Cortex of kidney (tissue), 1 donor: ENCODE results near the gene MYO7B.

Experiments
- DNase-seq: peaks from one replicate; lab custom pipeline; 2025; lab: John Stamatoyannopoulos, UW

The MYO7B gene

DNA sequence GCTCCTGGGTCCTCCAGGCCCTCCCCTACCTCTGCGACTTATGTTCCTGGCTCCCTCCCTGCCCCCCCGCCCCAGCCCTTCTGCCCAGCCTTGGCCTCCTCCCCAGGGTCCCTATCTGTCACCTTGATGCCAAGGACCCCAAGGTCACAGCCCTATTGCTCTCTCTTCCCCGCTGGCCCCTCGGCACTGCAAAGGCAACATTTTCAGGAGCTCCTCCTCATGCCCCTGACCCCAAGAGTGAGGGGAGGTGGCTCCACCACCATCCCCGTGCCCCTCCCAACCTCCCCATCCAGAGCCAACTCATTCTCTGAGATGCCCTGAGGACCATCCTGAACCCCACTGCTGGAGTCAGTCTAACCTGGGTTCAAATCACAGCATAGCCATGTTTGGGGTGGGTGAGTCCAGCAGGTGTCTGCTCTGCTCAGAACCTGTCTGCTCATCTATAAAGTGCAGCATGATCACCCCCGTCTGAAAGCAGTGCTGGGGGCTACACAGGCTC lies 128.1 kb downstream of the MYO7B start:
- DNase-seq: no peak

DNA sequence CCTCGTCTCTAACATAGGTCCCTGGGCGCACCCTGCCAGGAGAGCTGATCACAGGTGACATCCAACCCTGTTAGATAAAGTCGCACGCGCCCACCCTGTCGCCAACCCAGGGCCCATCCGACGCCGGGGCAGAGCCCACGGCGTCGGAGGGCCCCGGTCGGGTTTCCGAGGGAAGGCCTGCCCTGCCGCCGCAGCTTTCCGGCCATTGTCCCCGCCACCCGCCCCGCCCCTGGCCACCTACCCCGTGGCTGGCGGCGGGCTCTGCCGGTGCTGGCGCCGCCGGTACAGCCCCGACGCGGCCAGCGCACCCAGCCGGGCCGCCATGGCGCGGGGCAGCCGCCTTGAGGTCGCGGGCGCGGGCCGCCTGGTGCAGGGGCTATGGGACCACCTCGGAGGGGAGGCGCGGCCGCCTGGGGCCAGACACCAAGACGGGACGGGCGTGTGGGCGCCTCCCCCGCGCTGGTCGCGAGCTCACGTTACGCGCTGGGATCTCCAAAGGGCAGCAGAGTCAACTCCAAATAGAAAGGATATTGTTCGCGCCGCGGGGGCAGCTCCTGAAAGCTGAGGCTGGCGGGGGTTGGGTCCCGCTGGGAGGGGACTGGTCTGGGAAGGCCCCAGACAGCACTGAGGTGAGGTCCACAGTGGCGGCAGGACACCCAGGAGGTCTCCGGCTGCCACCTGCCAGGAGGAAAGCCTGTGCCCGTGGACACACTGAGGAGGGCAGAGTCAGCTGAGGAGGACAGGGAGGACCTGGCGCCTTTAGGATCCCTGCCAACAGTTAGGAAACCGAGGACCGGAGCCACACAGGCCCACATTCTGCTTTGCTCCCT lies 128.8 kb downstream of the MYO7B start:
- no peak for DNase-seq

DNA sequence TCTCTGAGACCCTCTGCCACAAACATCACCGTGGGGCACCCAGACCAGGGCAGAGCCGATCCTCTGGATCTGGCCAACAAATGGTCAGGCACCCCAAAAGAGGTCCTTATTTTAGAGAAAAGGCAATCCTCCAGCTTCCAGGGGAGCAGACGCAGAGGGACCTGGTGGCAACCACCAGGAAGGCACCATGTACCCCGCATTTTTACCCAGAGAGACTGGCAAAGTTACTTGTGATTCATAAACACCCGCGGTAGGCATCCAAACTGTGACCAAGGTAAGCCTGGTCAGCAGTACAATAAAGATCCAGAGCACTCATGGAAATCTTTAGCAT lies 129.4 kb downstream of the MYO7B start:
- no peak for DNase-seq

DNA sequence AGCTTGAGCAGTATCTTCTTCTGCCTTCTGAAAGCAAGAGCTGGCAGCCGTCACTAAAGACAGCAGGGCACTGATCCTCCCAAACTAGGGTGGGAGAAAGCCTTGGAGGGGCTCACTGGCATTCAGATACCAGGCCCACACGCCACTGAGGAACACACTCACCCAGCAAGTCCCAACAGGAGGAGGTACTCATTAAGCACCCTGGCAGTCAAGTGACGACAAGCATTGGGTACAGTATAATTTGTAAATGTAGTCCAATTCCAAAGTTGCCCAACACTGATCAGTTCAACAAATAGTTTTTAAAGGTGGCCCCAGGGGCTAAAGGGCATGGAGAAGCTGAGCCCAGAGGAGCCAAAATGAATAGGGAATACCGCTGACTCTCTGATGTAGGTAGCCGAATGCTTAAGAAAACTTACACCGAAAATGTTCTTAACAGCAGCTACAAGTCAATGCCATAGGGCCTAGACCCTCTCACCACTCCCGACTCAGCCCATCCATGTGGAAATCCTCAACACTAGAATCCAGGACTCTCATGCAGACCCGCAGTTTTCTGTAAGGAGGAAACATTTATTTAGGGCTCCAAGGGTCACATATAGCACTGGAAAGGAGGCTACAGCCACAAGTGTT lies 129.9 kb downstream of the MYO7B start:
- DNase-seq: no peak

DNA sequence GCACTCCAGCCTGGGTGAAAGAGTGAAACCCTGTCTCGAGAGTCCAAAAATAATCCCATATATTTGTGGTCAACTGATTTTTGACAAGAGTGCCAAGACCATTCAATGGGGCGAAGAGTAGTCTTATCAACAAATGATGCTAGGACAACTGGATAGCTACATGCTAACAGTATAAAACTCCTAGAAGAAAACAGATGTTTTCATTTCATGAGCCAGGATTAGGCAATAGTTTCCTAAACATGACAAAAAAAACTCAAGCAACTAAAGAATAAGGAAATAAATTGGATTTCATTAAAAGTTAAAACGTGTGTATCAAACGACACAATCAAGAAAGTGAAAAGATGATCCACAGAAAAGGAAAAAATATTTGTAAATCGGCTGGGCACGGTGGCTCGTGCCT lies 133.6 kb downstream of the MYO7B start:
- DNase-seq: no peak

DNA sequence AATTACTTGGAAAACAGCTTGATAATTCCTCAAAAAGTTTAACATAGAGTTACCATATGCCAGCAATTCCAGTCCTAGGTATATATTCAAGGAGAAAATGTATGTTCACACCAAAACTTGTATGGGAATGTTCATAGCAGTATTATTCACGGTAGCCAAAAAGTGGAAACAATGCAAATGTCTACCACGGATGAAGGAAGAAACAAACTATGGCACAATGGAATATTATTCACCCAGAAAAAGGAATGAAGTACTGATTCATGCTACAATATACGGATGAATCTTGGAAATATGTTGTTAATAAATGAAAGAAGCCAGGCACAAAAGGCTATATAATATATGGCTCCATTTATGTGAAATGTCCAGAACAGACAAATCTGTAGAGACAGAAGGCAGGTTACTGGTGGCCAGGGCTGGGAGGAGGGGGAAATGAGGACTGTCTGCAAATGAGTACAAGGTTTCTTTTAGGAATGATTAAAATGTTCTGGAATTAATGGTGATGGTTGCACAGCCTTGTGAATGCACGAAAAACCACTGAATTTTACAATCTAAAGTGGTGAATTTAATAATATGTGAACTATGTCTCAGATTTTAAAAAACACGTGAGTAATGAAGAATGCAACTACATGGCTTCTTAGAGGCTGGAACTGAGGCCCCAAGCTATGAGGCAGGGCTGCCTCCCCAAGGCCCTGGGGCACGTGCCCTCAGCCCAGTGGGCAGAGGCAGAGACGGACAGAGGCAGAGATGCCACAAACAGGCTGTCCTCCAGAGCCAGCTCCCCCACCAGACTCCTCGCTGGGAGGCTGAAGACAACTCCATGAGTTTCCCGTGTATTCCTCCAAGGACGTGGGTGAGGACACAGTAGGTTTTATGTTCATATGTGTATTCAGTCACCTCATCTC lies 134.8 kb downstream of the MYO7B start:
- no peak for DNase-seq

DNA sequence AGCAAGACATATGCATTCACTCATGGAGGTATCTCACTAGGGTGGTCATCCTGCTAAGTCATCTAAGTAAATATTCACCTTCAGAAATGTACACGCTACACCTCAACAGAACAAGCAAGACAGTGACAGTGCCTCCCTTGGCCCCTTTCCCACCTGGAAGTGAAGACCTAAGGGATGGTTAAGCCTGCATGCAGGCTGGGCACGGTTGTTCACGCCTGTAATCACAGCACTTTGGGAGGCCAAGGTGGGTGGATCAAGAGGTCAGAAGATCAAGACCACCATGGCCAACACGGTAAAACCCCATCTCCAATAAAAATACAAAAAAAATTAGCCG lies 135.4 kb downstream of the MYO7B start:
- no peak for DNase-seq

DNA sequence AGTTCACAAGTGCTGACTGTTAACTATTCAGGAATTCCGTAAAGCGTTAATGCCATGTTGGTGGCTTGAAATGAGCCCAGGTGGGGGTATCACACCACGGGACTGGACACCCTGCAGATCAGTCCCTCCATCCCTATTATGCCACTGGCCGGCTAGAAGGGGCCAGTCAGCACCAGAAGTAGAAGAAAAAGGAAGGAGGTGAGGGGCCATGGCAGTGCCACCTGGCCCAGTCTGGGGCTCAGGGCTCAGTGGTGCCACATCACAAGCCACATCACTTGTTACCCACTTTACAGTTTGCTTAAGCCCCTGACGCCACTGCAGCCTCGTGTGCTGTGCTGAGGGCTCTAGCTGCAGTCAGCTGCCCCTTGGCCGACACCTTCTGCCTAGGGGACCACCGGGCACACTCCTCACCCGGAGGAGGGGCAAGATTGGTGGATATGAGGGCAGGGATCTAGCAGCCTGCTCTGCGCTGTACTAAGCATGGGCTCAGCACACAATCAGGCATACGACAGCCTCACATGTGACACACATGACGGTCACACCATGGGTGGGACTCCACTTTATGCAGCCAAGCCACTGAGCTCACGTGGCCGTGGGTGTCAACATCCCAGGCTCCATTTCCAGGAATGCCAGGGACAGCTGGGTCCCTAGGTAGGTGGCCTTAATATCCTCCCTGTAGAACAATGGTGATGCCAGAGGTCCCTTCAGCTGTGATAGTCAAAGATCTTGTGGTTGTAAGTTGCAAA lies 136.2 kb downstream of the MYO7B start:
- no peak for DNase-seq

DNA sequence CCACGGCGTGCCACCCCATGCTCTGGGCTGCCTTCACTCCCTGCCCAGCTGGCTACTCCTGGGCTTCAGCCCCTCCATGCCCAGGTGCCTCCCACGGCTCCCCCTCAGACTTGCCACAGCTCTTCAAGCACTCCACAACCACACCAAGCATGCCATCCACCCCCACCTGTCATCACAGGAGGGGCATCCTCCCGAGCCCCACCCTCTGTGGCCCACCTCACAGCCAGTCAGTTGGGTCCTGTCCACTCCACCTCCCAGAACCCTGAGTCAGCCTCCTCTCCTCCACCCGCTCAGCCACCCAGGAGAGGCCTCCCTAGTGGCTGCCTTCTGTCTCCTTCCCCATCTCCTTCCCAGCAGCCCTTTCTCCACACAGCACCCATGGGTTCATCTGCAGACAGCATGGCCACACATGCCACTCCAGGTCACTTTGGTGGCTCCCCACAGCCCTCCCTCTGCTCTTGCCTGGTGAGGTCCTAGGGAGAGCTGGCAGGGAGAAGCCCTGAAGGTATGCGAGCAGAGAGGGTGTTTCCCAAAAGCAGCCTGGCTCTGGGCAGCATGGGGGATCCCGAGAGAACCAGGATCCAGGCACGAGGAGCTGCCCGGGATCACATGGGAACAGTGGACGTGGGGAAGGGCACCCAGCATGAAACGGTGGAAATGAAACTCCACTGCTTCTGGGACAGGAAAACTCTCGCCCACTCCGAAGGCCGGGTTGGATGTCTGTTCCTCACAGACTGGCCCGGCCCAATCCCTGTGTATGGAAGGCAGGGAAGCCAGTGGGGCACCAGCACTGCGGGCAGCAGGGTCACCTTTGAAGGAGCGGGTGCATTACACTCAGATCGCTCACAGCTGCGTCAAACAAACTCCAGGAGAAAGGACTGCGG lies 137.1 kb downstream of the MYO7B start:
- no peak for DNase-seq

DNA sequence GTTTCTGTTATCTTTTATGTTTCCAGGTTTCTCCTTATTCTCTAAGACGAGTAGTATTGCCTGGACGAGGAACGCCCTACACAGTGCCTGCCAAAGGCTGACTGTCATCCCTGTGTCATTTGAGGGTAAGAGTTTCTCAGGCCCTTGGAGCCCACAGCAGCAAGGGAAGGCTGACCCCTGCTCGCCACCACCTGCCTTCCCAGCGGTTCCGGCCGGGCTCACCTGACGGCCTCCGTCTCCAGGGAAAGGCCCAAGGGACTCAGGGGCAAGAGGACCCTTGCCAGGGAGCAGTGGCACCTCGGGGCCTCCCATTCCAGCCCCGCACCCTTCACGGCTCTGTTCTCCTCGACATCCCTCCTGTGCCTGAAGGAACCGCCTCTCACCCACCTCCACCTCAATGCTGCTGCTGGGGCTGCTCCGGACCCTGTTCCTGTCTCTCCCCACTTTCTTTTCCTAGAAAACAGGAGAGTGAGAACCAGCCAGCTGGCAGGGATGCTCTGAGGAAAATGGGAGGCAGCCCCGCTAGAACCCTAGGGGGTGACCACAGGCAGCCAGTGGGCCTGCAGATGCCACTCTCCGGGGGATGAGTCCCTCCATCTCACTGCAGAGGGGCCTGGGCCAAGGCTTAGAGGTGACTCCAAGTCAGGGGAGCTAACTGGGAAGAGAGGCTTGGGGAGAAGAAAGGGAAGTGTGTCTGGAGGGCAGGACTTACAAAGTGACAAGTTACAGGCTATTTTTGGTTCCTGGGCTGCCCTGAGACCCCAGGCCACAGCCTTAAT lies 138.0 kb downstream of the MYO7B start:
- DNase-seq: no peak

DNA sequence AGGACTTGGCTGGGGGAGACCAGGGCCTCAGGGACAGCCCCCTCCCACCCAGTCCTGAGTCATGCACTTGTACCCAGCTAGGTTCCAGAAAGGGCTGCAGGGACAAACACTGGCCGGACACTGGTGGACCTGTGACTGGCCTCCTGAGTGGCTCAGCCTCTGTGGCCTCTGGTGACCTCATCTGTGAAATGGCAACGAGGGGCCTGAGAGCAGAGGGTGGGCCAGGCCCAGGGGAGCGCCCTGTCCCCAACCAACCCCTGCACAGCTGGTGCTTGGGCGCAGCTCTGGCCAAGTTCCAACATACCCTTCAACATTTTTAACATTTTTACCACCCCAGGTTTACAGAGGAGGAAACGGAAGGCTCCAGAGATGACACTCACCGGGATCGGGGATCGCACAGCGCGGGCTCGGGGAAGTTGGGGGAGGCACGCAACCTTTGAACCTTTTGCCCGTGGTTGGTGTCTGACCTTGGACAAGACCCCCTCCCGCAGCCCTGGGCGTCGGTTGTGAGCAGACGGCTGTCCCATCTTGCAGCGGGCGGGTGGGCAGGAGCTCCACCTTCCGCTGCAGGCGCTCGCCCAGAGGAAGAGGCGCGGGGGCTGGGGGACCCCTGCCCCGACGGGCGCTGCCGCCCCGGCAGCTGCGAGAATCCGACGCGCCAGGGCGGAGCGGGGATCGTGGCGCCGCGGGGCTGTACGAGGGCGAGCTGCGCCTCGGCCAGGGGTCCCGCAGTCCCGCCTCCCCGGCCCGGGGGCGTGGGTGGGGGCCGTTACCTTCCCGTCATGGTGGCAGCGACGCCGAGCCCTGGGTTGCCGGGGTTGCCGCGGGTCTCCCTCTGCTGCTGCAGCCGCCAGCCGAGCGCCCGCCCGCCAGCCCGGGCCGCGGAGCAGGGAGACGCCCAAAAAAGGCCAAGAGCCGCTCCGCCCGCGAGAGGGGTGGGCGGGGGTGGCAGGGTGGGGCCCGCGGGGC lies 139.0 kb downstream of the MYO7B start:
- no peak for DNase-seq

DNA sequence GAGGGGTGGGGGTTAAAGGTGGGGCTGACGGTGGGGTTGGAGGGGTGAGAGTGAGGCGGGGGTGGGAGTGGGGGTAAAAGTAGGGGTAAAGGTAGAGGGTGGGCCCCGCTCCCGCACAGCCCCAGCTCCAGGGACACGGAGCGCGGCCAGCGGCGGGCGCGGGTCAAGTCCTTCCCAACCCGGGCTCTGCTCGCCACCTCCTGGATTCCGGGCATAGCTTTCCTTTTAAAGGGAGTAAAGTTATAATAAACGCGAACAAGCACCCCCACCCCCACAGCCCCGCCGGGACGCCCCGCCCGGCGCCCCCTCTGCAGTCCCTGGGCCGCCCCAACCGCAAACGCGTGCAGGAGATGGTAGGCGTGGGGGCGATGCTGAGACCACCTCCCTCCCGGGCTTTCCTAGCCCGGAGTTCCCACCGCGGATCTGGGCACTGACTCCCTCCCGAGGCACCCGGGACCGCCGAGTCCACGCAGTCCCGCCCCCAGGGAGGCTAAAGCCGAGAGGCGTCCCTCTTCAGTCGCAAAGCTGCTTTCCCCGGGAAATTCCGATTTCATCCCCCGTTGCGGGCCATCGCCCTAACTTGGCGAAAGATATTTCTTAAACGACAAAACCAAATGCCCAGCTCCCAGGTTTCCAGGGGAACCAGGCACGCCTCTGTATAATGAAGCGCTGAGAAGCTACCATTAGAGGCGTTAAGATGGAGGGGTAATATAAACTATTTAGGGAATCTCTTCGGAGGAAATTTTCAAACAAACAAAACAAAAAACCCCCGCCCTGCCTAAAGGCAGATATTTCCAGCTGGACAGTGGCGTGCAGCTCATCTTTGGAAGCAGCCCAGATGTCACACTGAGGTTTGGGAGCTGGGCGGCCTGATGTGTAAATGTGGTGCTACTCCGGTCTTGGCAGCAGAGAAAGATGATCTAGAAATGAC lies 140.1 kb downstream of the MYO7B start, which contains the start of gene LIMS2:
Gene LIMS2 (minus strand): TSS at position 200 of the 931 bp plus-strand sequence. CDS start 506 bp downstream, outside the sequence.
- no peak for DNase-seq

DNA sequence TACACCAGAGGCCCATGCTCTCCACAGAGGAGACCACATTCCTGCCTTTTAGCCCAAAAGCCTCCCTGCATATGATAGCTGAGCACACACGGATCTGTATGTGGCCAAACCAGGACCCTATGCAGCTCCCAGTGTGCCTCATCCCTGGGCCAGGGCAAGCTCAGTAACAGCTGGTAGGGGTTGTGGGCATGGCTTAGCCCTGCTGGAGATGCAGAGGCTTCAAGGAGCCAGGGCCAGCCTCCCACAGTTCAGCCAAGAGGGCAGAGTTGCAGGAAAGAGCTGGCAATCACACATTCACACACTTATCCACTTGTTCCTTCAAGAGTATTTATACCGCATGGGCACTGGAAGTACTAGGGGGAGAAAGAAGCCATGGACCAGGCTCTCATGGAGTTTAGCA lies 141.4 kb downstream of the MYO7B start:
- DNase-seq: no peak

DNA sequence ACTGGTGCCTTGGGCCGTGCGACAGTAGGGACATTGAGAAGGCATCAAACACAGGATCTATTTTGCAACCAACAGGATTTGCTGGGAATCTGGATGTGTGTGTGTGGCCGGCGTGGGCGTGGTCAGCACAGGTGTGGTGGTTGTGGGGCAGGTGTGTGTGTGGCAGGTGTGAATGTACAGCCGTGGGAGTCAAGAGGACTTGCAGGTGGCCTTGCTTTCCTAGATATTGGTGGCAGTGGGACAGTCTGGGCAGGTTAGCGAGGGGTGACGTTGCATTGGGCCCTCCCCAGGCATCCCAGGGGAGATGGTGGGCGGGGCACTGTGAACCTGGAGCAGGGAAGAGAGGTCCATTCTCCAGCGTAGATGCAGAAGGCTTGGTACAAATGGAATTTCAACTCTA lies 143.0 kb downstream of the MYO7B start:
- DNase-seq: no peak

DNA sequence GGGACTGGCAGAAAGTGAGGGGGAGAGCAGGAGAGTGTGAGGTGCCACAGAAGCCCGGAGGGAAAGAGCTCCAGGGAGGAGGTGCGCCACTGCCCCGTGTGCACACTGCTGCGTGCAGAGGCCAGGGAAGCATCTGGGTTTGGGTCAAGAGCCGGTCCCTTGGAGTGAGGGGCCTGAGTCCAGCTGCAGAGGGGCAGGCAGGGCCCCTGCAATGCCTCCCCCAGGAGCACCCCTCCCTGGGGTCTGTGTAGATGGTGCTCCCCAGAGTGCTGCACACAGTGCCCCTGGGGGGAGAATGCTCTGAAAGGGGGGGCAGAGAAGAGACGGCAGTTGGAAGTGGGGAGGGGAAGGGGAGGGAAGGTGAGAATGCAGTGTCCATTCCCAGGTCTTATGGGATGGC lies 143.5 kb downstream of the MYO7B start:
- DNase-seq: no peak

DNA sequence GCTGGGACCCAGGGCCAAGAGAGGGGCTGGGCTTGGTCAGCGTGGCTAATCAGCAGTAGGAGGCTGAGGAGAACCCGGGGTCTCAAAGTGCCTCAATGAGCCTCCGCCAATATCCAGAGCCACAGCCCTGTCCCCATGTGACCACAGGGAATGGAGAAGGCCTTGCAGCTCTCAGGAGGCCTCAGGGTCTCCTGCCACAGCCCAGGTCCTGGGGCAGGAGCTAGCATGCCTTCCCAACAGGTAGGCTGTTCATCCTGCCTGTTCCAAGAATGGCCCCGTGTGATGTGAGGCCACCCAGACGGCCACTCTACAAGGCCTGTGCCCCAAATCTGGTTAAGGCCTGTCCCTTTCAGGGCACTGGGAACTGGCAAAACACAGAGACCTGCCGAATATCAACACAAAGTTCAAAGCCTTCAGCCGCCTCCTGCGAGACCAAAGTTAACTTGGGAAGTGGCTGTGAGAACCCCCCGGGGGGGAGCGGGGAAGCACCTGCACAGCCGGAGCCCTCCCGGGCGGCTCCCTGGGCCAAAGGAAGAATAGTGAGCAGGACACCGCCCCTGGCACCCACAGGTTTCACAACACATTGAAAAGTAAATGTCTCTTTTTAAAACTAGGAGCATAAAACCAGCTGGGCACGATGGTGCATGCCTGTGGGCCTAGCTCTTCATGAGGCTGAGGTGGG lies 144.3 kb downstream of the MYO7B start:
- DNase-seq: no peak

DNA sequence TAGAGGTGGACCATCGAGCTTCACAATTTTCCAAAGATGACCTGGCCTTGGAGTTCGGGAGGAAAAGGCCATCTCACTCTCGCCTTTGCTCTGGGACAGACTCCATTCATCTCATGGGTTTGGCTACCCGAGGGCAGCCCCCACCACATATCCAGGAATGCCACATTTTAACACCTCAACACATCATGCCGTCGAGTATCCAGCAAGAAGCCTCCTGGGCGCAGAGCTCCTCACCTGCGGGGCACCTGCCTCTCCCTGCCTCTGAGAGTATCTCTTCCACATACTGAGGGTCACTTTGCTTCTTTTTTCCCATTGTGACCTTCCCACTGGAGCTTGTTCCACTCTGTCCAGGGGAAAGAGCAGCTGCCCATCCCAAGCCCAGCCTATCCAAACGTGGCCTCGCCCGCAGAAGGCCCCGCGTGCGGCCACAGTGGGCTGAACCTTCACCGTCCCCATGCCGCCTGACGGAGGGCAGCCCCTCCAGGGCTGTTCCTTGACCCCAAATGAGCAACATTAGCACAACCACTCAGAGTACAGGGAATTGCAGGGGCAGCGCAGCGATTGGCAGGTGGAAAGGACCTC lies 145.3 kb downstream of the MYO7B start:
- DNase-seq: no peak
